ENCODE results near the gene P3H3.

GRCh38 chr12:6869049-6870021 lies 41.1 kb downstream of the P3H3 start:
- TF ChIP-seq POLR2A (IDR thresholded peaks at IDR 0.05) = no peak
- TF ChIP-seq CTCF (IDR thresholded peaks at IDR 0.05) = peak; percentile 82 to 94 (median 89)
- TF ChIP-seq POLR2AphosphoS5 (IDR thresholded peaks at IDR 0.05) = peak in 1 of 3 donors; percentile 37

All from breast epithelium (tissue), 3 donors.